ENCODE results near the gene METTL25B. TPM values are rescaled to one million over a fixed set of nuclear protein-coding genes. Genes with fewer than 3 reads are reported as not detected.

The METTL25B gene
- total RNA-seq: 10 to 100 TPM; 35.3 to 35.5 TPM

DNA sequence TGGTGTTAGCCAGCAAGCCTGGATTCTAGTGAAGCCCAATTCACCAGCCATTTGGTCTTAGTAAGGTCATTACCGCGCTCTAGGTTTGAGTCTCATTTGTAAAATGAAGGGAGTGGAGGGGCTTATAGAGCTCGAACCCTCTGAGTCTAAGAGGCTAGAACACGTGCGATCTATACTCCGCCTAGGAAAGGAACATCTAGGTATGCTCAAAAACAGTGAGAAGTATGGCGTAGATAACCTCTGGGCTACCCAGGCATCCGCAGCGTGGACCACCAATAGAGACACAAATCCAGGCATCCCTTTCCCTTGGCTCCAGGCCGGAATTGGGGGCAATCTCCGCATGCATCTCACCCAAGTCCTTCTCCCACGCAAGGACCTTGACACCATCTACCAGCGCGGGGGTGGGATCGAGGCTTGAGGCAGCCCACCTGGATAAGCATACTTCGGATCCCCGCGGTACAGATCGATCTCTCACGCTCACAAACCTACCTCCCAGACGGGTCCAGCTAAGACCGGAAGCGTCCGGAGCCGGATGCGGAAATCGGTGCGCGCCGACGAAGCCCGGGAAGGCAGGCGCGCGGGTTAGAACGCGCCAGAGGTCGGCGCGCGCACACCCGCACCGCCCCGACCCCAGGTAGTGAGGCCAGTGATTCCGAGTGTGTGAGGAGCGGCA lies at the start of gene METTL25B:
TSS of gene METTL25B (plus strand) at position 544 of the 673 bp plus-strand sequence. CDS start 636 bp downstream, outside the sequence.
- DNase-seq: peak; percentile 82
- Mint-ChIP-seq H3K4me1 (ENCODE audit: low read depth) (peaks cover 34% of the 10 kb centered on the region), H3K27me3 (ENCODE audit: low read depth) (no peaks in the 10 kb centered on the region), H3K9me3 (no peaks in the 10 kb centered on the region), H3K27ac (peak within 1 kb of the TSS; percentile 98), H3K4me3 (no peak within 1 kb of the TSS), H3K36me3 (ENCODE audit: low read depth) (peaks cover 30% of the 10 kb centered on the region)
- intact Hi-C loops (cut with micrococcal nuclease): loop anchor here (1.0 to 5.0 kb wide), 6 partner anchors 13 to 391 kb away; partner anchors contain the start of genes CCT3, HDGF, MRPL24 and PRCC
- CTCF ChIA-PET: interaction anchor here (0.7 to 5.8 kb wide), 22 partner anchors 11 to 383 kb away, joined by 3 to 166 read pairs (median 12); partner anchors contain the start of genes CRABP2, HDGF, MRPL24 and NTRK1

DNA sequence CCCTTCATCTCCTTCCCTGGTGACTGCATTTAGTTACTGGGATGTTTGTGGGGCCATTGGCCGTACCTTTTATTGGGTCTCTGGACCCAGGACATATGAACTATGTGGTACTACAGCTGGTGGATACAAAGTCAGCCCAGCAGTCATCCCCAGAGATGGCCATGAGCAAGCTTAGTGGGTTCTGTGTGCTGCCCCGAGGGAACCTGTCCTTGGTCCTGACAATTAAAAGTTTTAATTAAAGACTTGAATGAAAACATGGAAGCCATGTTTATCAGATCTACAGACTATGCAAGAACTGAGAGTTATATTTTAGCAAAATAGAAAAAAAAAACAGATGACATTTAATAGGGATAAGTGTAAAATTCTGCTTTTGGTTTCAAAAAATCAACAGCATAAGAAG lies 48.2 kb upstream of the METTL25B start:
- intact Hi-C loops (cut with micrococcal nuclease): no loop called here
- Mint-ChIP-seq H3K27ac (no peak overlapping the region), H3K27me3 (ENCODE audit: low read depth) (peaks cover 47% of the 10 kb centered on the region), H3K9me3 (no peaks in the 10 kb centered on the region), H3K4me1 (ENCODE audit: low read depth) (peaks cover 30% of the 10 kb centered on the region), H3K4me3 (no peak overlapping the region), H3K36me3 (ENCODE audit: low read depth) (no peaks in the 10 kb centered on the region)
- DNase-seq: no peak
- CTCF ChIA-PET: interaction anchor here (0.6 to 12.2 kb wide), 10 partner anchors 10 to 93 kb away, joined by 3 to 123 read pairs (median 6); partner anchors contain the start of gene CRABP2

DNA sequence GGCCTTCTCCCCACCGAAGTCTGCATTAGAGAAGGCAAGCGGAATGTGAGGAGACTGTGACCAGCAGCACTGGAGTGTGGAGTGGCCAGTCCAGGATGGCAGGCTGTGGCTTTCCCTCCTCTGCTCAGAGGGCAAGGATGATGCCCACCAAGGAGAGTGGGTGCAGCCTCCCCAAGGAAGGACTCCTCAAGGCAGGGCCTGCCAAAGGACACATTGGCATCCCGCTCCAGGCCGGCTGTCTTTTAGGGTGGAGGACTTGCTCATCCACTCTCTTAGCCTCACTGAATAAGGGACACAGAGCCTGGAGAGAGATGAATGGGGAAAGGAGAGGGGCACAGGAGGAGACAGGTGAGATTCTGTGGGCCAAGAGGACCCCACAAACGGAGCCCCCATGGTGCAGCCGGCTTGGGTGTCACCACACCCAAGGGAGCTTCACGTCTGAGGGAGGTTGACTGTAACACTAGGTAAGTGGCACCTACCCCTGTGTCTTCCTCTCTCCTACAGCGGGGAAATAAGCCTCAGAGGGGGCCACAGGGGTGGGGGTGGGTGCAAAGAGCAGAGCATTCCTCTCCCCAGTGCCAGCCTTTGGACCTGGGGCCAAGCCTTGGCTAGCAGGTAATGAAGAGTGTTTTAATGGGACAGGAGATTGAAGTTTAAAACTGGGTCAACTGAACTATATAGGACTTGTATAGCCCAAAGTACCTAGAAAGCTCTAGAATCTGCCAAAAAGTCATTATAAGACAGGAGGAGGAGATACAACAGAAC lies 46.9 kb upstream of the METTL25B start:
- DNase-seq: no peak
- no peaks in the 10 kb centered on the region for H3K36me3 Mint-ChIP-seq (ENCODE audit: low read depth)
- no peak overlapping the region for H3K27ac Mint-ChIP-seq
- CTCF ChIA-PET: interaction anchor here (1.9 to 12.2 kb wide), 4 partner anchors 8 to 56 kb away, joined by 8 to 123 read pairs (median 12); no protein-coding TSS in a partner anchor
- peaks cover 38% of the 10 kb centered on the region for H3K27me3 Mint-ChIP-seq (ENCODE audit: low read depth)
- intact Hi-C loops (cut with micrococcal nuclease): no loop called here
- no peak overlapping the region for H3K4me3 Mint-ChIP-seq
- H3K9me3 Mint-ChIP-seq: no peaks in the 10 kb centered on the region
- peaks cover 30% of the 10 kb centered on the region for H3K4me1 Mint-ChIP-seq (ENCODE audit: low read depth)

DNA sequence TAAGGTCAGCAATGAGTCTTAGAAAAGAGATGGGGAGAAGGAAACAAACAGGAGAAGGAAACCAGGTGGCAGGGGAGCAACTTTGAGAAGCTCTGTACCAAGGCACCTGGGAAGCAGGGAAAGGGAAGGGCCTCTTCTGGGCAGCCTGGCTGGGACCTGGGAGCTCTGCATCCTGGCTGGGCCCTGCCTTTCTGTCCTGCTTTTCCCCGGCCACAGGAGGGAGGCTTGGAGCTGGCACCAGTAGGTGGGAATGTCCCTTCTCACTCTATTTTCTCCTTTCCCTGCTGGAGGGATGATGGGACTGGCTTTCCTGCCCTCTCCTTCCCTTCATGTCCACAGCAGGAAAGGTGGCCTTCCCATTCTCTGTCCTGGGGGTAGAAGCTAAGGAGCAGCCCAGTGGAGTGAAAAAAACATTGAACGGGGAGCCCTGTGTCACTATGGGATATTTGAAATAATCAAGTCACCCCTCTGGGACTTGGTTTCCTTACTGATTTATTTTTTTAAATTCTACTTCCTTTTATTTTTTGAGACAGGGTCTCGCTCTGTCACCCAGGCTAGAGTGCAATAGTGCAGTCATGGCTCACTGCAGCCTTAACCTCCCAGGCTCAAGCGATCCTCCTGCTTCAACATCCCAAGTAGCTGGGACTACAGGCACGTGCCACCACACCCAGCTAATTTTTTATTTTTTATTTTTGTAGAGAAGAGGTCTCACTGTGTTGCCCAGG lies 45.9 kb upstream of the METTL25B start:
- H3K27ac Mint-ChIP-seq: no peak overlapping the region
- H3K9me3 Mint-ChIP-seq: no peaks in the 10 kb centered on the region
- CTCF ChIA-PET: interaction anchor here (0.6 to 12.2 kb wide), 8 partner anchors 23 to 287 kb away, joined by 3 to 123 read pairs (median 6); partner anchors contain the start of genes CRABP2, ISG20L2 and METTL25B
- no peak for DNase-seq
- no peaks in the 10 kb centered on the region for H3K36me3 Mint-ChIP-seq (ENCODE audit: low read depth)
- intact Hi-C loops (cut with micrococcal nuclease): no loop called here
- no peak overlapping the region for H3K4me3 Mint-ChIP-seq
- peaks cover 27% of the 10 kb centered on the region for H3K4me1 Mint-ChIP-seq (ENCODE audit: low read depth)
- peaks cover 34% of the 10 kb centered on the region for H3K27me3 Mint-ChIP-seq (ENCODE audit: low read depth)

DNA sequence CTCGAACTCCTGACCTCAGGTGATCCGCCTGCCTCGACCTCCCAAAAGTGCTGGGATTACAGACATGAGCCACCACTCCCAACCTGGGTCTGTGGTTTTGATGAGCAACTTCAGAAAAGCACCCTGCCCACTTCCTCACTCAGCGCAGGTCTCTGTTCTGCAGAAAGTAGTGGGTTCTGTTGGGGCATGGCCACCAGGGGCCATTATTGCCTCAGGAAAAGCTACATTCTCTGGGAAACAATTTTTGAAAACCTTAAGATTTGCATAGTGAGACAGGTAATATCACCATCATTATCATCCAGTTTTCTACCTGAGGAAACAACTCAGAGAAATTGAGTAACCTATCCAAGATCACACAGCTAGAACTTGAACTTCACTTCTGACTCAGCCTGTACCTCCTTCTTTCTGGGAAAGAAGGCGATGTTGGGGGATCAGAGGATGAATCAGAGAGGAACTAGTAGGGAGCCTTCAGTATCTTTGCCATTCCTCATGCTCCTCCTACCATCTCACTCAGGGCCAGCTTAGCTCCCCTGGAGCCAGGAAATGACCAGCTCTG lies 44.0 kb upstream of the METTL25B start:
- DNase-seq: peak; percentile 64
- no peaks in the 10 kb centered on the region for H3K36me3 Mint-ChIP-seq (ENCODE audit: low read depth)
- H3K4me1 Mint-ChIP-seq (ENCODE audit: low read depth): peaks cover 16% of the 10 kb centered on the region
- CTCF ChIA-PET: interaction anchor here (0.7 to 12.2 kb wide), 12 partner anchors 10 to 208 kb away, joined by 3 to 123 read pairs (median 4); partner anchors contain the start of gene CRABP2
- intact Hi-C loops (cut with micrococcal nuclease): no loop called here
- no peak overlapping the region for H3K4me3 Mint-ChIP-seq
- H3K27ac Mint-ChIP-seq: no peak overlapping the region
- H3K9me3 Mint-ChIP-seq: no peaks in the 10 kb centered on the region
- H3K27me3 Mint-ChIP-seq (ENCODE audit: low read depth): peaks cover 26% of the 10 kb centered on the region

DNA sequence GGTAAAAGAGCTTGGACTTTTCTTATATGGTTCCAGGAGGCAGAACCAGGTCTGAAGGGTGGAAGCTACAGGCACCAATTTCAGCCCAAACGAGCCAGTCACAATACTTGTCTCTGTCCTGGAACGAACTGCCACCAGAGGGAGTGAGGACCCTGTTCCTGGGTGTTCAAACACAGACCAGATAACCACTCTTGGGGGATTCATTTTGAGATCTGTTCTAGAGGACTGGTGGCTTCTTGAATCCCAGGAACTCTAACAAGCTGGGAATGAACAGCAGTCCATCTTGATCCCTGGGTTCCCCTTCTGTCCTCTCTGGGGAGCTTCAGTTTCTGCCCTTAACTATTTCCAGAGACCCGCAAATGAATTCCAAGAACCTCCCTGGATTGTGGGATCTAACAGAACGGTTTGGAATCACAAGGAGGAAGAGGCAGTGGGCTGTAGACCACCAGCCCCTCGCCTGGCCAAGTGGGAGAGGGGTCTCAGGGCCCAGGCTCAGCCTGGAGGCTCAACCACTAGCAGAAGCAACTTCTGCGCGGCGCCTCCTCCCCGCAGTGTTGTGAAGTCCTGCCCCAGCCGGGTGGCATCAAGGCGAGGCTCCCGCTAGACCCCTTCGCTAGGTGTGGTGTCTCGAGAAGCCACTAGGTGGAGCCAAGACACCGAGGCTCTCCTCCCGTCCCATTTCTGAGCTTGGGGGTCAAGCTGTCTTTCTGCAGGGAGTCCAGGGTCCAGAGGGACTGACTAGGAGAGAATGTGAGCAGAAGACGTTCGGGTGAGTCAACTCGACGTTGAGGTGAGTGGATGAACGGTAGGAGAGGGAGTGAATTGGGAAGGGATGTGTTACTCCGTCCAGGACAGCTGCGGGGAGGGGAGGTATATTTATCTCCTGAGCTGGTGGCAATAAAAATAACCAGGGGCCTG lies 39.0 kb upstream of the METTL25B start:
- Mint-ChIP-seq H3K36me3 (ENCODE audit: low read depth) (no peaks in the 10 kb centered on the region), H3K9me3 (no peaks in the 10 kb centered on the region), H3K4me1 (ENCODE audit: low read depth) (peaks cover 28% of the 10 kb centered on the region), H3K27ac (no peak overlapping the region), H3K27me3 (ENCODE audit: low read depth) (peaks cover 46% of the 10 kb centered on the region), H3K4me3 (no peak overlapping the region)
- intact Hi-C loops (cut with micrococcal nuclease): loop anchor here (1.0 kb wide), 4 partner anchors 16 to 201 kb away; partner anchors contain the start of genes CRABP2 and NTRK1
- peak; percentile 80 for DNase-seq
- CTCF ChIA-PET: interaction anchor here (0.5 to 7.4 kb wide), 45 partner anchors 9 to 328 kb away, joined by 3 to 183 read pairs (median 5); partner anchors contain the start of genes BCAN, CRABP2, INSRR and ISG20L2

DNA sequence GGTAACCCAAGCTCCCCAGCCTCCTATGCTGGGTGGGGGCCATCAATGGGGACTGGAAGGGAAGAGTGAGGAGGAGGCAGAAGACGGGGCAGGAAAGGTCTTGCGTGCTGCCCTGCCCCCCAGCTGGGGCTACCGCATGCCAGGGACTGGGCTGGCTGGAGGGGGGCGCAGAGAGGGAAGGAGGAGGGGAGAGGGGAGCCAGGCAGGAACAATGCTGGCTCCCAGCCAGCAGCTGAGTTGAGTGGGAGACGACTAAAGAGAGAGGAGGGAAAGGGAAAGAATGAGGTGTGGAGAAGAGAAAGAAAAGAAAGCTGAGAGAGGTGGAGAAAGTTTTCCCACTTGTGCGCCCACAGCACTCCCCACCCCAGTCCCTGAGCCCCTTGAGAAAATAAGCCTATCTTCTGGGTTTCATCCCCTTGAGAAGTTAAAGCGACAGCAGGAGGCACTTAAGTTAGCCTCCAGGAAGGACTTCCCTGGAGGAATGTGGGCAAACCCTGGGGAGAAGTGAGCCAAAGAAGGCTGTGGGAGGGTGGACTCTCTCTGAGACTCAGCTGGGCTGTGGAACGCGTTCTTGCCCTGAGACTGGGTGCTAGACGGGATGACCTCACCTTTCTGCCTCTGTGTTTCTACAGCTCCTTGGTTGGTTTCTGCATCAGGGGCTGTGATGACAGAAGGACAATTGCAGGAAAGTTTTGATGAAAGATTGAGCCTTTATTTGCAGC lies 38.2 kb upstream of the METTL25B start:
- intact Hi-C loops (cut with micrococcal nuclease): loop anchor here (1.0 kb wide), 4 partner anchors 15 to 200 kb away; partner anchors contain the start of genes CRABP2 and NTRK1
- Mint-ChIP-seq H3K4me1 (ENCODE audit: low read depth) (peaks cover 24% of the 10 kb centered on the region), H3K36me3 (ENCODE audit: low read depth) (no peaks in the 10 kb centered on the region), H3K4me3 (no peak overlapping the region), H3K9me3 (no peaks in the 10 kb centered on the region), H3K27ac (no peak overlapping the region), H3K27me3 (ENCODE audit: low read depth) (peaks cover 49% of the 10 kb centered on the region)
- CTCF ChIA-PET: interaction anchor here (0.5 to 7.4 kb wide), 45 partner anchors 10 to 329 kb away, joined by 3 to 183 read pairs (median 5); partner anchors contain the start of genes BCAN, CRABP2, INSRR and ISG20L2
- no peak for DNase-seq

DNA sequence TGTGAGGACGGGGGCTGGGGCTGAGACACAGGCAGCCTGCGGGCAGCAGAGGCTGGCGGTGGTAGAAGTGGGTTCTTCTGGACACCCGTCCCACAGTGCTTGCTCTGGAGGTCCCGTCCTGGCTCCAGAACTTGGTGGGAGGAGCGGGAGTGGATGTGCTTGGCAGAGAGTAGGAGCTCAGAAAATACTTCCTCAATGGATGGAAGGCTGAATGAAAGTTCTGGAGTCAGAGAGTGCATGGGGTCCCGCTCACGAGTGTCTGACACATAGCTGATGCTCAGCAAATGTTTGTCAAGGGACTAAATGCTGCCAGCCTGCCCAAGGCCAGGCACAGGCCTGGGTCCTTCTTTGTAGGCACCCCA lies 37.6 kb upstream of the METTL25B start:
- no peak for DNase-seq
- CTCF ChIA-PET: interaction anchor here (0.6 to 7.4 kb wide), 28 partner anchors 10 to 318 kb away, joined by 3 to 183 read pairs (median 10); partner anchors contain the start of genes CRABP2, INSRR, ISG20L2 and METTL25B
- H3K36me3 Mint-ChIP-seq (ENCODE audit: low read depth): no peaks in the 10 kb centered on the region
- peaks cover 49% of the 10 kb centered on the region for H3K27me3 Mint-ChIP-seq (ENCODE audit: low read depth)
- H3K4me1 Mint-ChIP-seq (ENCODE audit: low read depth): peaks cover 24% of the 10 kb centered on the region
- H3K9me3 Mint-ChIP-seq: no peaks in the 10 kb centered on the region
- intact Hi-C loops (cut with micrococcal nuclease): no loop called here
- H3K27ac Mint-ChIP-seq: no peak overlapping the region
- H3K4me3 Mint-ChIP-seq: no peak overlapping the region

DNA sequence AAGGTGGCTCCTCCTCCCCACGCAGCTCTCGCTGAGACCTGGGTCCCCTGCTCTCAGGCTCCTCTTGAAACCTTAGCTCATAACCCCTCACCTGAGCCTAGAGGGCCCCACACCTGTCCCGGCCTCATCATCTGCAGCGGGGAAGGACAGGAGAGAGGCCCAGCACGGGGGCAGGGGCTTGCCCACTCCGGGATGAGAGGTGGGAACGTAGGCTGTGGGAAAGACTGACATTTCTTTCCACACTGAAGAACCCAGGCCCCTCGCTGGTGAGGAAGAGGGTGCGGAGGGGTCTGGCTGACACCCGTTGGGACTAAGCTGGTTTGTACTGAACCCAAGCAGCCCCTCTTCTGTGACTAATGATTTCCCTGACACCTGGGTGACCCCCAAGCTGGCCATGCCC lies 37.1 kb upstream of the METTL25B start:
- Mint-ChIP-seq H3K4me1 (ENCODE audit: low read depth) (peaks cover 24% of the 10 kb centered on the region), H3K27me3 (ENCODE audit: low read depth) (peaks cover 49% of the 10 kb centered on the region), H3K27ac (no peak overlapping the region), H3K4me3 (no peak overlapping the region), H3K36me3 (ENCODE audit: low read depth) (no peaks in the 10 kb centered on the region), H3K9me3 (no peaks in the 10 kb centered on the region)
- no peak for DNase-seq
- CTCF ChIA-PET: interaction anchor here (0.6 to 7.4 kb wide), 14 partner anchors 13 to 214 kb away, joined by 3 to 183 read pairs (median 22); partner anchors contain the start of genes CRABP2, ISG20L2, METTL25B and NES
- intact Hi-C loops (cut with micrococcal nuclease): no loop called here

All from activated naive CD4-positive, alpha-beta T cell treated with anti-CD3 and anti-CD28 coated beads for 36 hours (primary cell).